HepG2 (cell line): Measurements from ENCODE around the gene WDR54. TPM values are rescaled to one million over a fixed set of nuclear protein-coding genes. Genes with fewer than 3 reads are reported as not detected.
A peak's percentile ranks its signal among the peaks of the same experiment; 100 is the strongest.

ENCODE experiments used
- AGO2 ChIP-seq: fragments of 200-400 bp; formaldehyde crosslinking; optimal IDR thresholded peaks from 2 replicates; pipeline ENCODE3; 2017; ENCODE audit warnings: mild to moderate bottlenecking, low read depth, low read length, moderate library complexity
- CBX1 ChIP-seq: IDR thresholded peaks from one replicate; pipeline ENCODE4 v1.6.1; 2016; ENCODE audit warnings: antibody characterized with exemption, low read depth
- FOXC1 ChIP-seq: sonication (generic); formaldehyde crosslinking; IDR thresholded peaks from 2 replicates; pipeline ENCODE4 v1.8.0; 2022; ENCODE audit warnings: mild to moderate bottlenecking, missing genetic modification reagents, borderline replicate concordance
- GFI1 ChIP-seq: sonication (generic); formaldehyde crosslinking; IDR thresholded peaks from 2 replicates; pipeline ENCODE4 v1.5.0; 2020; ENCODE audit warnings: missing genetic modification reagents, mild to moderate bottlenecking, borderline replicate concordance
- GPBP1L1 ChIP-seq: sonication (generic); formaldehyde crosslinking; IDR thresholded peaks from 2 replicates; pipeline ENCODE4 v1.5.0; 2020; ENCODE audit warnings: mild to moderate bottlenecking, missing genetic modification reagents
- KDM5B ChIP-seq: sonication (generic); formaldehyde crosslinking; IDR thresholded peaks from 2 replicates; pipeline ENCODE4 v1.4.0; 2020; ENCODE audit warnings: missing genetic modification reagents, mild to moderate bottlenecking, borderline replicate concordance
- KLF16 ChIP-seq, 2 experiments: sonication (generic) in 1 of 2; formaldehyde crosslinking in 1 of 2; IDR thresholded peaks; 2 replicates each; pipeline versions ENCODE4 v1.6.1 to v1.8.0; 2016 to 2023; ENCODE audit warnings: missing genetic modification reagents in 2 of 2, missing compliant biosample characterization in 1 of 2
- KMT2B ChIP-seq: IDR thresholded peaks from 2 replicates; pipeline ENCODE4 v1.6.1; 2016; ENCODE audit warnings: missing genetic modification reagents, missing compliant biosample characterization
- SAP130 ChIP-seq: IDR thresholded peaks from 2 replicates; pipeline ENCODE4 v1.6.1; 2016; ENCODE audit warnings: low read depth
- TGIF2 ChIP-seq: IDR thresholded peaks from 2 replicates; pipeline ENCODE4 v1.6.1; 2016; ENCODE audit warnings: control low read depth, missing compliant biosample characterization
- TOE1 ChIP-seq: sonication (generic); formaldehyde crosslinking; IDR thresholded peaks from 2 replicates; pipeline ENCODE4 v1.4.0; 2020; ENCODE audit warnings: mild to moderate bottlenecking, missing genetic modification reagents
- ZBTB10 ChIP-seq: sonication (generic); formaldehyde crosslinking; IDR thresholded peaks from 2 replicates; pipeline ENCODE4 v1.4.0; 2020; ENCODE audit warnings: missing genetic modification reagents, borderline replicate concordance
- ZNF318 ChIP-seq: sonication (generic); formaldehyde crosslinking; IDR thresholded peaks from 2 replicates; pipeline ENCODE4 v1.4.0; 2020; ENCODE audit warnings: mild to moderate bottlenecking, missing genetic modification reagents
- ZNF432 ChIP-seq: sonication (generic); formaldehyde crosslinking; IDR thresholded peaks from 2 replicates; pipeline ENCODE4 v1.5.0; 2020; ENCODE audit warnings: missing genetic modification reagents, mild to moderate bottlenecking, borderline replicate concordance
- ZNF576 ChIP-seq: sonication (generic); formaldehyde crosslinking; IDR thresholded peaks from 2 replicates; pipeline ENCODE4 v1.4.0; 2020; ENCODE audit warnings: mild to moderate bottlenecking, missing genetic modification reagents
- ZNF644 ChIP-seq: IDR thresholded peaks from 2 replicates; pipeline ENCODE4 v1.6.1; 2016; ENCODE audit warnings: low read depth
- ZNF772 ChIP-seq: sonication (generic); formaldehyde crosslinking; IDR thresholded peaks from 2 replicates; pipeline ENCODE4 v1.5.0; 2020; ENCODE audit warnings: mild to moderate bottlenecking, missing genetic modification reagents
- polyA plus RNA-seq, 8 experiments: library from polyadenylated mRNA; depleted of rRNA in 3 of 8; stranded (reverse) in 7 of 8; unstranded in 1 of 8; fragments of >200 nt; fragmentation: Illumina TruSeq in 4 of 8; extraction: Trizol in 4 of 8; gene quantifications; 2 replicates each; pipeline versions ENCODE4 v1.2.1 to v1.2.3, GENCODE V29; 2011 to 2016; ENCODE audit warnings: low read depth in 4 of 8, missing spikeins in 1 of 8, mixed read lengths in 1 of 8; ENCODE audit not compliant: insufficient read depth in 1 of 8
- total RNA-seq, 5 experiments: library from RNA; depleted of rRNA; stranded (reverse); fragments of >200 nt; fragmentation: Illumina TruSeq; extraction: Trizol; gene quantifications; 2 replicates each; pipeline ENCODE4 v1.2.3, GENCODE V29; 2016; ENCODE audit warnings: low read depth in 1 of 5

Gene WDR54
- total and polyA plus RNA-seq, 2 of the 13 experiments (the other 11 are each of a cell fraction or from before 2014, with no cell fraction given), result 2.0 to 17.3 TPM

GRCh38 chr2:74458132-74458937, 36.8 kb downstream of the WDR54 start, which contains the start of gene WBP1 (continued):
- TF ChIP-seq KMT2B (CRISPR knock-in tag), result no peak
- no peak; a peak in 1 of 4 replicates for TF ChIP-seq KLF16 (CRISPR knock-in tag; IDR thresholded peaks at IDR 0.05)
- TF ChIP-seq GPBP1L1, result no peak
- no peak; the same call in 1 of the 2 replicates for TF ChIP-seq TGIF2
- TF ChIP-seq AGO2, result peak; percentile 78
- 0 out of 2 replicates have a peak, but pooled peaks have one; percentile 49 for TF ChIP-seq ZNF644 (CRISPR knock-in tag)
- no peak for TF ChIP-seq FOXC1 (CRISPR knock-in tag)
- peak; percentile 66; the same call in 1 of the 2 replicates for TF ChIP-seq KDM5B (CRISPR knock-in tag)
- no peak for TF ChIP-seq ZBTB10 (CRISPR knock-in tag)
- TF ChIP-seq ZNF772, result no peak; the same call in 1 of the 2 replicates
- no peak for TF ChIP-seq ZNF318 (CRISPR knock-in tag)
- no peak for TF ChIP-seq CBX1
- no peak for TF ChIP-seq ZNF576 (CRISPR knock-in tag)
- peak; percentile 77; the same call in 1 of the 2 replicates for TF ChIP-seq GFI1 (CRISPR knock-in tag)
- no peak for TF ChIP-seq ZNF432 (CRISPR knock-in tag)
- peak; percentile 71 for TF ChIP-seq SAP130
- no peak for TF ChIP-seq TOE1 (CRISPR knock-in tag)
